Measurements from ENCODE around the gene C2CD4C.
"Not testable (repeated sequence)": the region's sequence is repeated elsewhere in the genome, so short reads cannot be mapped to it uniquely, and the experiment has no call there.

The C2CD4C gene

DNA sequence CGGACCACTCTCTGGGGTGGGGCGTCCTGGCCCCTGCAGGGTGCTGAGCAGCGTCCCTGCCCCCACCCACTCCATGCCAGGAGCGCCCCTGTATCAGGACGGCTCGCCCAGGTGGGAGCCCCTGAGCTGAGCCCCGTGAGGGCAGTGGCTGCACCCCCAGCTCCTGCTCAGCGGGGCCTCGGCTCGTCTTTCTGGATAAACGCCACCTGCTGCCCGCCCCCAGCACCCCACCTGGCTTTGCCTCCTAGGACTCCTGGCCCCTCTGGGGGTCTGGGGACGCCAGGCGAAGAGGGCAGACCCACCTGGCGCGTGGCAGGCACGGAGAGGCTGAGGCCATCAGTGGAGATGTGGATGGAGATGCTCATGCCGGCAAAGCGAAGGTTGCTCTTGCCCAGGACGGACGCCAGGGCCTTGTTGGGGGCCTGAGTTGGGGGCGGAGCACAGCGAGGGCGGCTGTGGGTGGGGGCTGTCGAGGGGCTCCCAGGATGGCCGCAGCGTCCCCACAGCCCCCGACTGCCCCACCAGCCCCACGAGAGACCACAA lies 29.5 kb upstream of the C2CD4C start:
- no peak for DNase-seq

DNA sequence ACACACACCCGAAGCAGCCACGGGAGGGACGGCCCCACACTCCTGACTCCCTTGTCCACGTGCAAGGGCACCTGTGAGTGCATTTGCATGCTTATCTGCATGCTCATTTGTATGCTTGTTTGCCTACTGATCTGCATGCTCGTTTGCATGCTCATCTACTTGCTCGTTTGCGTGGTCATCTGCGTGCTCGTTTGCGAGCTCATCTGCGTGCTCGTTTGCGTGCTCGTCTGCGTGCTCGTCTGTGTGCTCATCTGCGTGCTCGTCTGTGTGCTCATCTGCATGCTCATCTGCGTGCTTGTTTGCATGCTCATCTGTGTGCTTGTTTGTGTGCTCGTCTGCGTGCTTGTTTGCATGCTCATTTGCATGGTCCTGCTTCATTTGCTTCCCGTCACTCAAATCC lies 28.1 kb upstream of the C2CD4C start:
- DNase-seq, result no peak

DNA sequence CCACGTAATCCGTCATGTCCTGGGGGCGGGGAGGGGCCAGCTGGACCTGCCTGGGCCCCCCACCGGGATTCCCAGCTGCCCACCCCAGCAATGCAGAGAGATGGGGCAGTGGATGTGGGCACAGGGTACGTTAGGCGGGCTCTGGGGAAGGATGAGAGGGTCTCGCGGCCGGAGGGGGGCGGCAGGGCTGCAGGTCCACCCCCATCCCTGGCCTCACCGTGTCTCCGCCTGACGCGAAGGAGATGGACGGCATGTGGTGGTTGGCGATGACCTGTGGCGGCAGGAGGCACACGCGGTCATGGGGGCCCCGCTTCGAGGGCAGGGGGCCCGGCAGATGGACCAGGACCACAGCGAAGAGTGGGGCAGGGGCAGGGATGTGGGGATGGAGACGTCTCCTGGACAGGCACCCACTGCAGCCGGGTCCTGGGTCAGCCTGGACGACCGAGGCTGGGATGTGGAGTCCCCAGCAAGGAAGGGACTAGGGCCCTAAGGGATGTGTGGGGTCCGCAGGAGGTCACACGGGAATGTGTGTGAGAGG lies 27.5 kb upstream of the C2CD4C start:
- DNase-seq, result no peak

DNA sequence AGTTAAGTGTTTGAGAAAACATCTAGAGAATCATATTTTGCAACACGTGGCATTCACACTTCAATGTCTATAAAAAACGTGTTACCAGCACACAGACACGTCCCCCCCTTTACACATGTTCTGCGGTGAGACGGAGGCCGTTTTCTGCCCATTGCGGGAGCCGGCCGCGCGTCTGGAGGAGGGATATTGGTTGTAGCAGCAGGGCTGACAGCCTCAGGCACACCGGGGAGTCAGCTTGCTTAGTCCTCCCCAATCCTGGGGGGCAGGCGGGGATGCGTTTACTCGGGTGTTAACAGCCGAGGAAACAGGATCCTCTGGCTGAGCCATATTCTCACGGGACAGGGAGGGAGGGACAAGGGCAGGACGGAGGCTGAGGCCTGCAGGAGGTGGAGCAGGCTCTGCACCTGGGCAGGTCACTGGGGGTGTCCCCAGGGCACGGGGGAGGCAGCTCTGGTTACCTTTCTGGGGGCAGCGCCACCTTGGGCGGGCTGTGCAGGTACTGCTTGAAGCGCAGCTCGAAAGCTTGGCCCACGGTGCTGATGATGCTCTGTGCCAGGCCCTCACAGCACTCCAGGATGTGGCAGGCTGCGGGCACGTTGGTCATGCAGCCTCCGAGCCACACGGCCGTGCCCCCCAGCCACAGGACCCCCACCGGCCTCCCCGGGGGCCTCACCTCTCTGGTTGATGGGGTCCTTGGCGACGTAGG lies 26.9 kb upstream of the C2CD4C start:
- DNase-seq, result no peak

GRCh38 chr19:435056-435706 lies 26.2 kb upstream of the C2CD4C start:
- DNase-seq, result no peak

DNA sequence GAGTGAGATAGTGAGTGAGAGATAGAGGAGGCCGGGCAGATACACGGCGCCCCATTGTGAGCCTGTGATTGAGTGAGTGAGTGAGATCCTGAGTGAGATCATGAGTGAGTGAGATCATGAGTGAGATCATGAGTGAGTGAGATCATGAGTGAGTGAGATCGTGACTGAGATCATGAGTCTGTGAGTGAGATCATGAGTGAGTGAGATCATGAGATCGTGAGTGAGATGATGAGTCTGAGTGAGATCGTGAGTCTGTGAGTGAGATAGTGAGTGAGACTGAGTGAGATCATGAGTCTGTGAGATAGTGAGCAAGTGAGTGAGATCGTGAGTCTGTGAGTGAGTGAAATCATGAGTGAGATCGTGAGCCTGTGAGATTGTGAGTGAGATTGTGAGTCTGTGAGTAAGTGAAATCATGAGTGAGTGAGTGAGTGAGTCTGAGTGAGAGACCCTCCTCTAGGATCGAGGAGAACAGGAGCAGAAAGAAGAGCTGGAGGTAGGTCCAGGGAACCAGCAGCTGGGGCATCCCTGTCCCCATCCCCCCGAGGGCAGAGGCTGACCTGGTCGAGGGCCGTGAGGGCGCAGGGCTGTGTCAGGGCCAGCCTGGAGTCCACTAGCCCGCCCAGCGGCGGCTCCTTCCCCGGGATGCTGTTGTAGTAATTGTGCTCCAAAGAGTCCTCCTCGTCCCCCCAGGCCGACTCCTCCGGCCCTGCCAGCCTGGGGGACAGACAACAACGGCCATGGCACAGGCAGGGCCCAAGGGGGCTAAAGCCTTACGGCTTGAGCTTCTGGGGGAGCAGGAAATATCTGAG lies 25.4 kb upstream of the C2CD4C start:
- DNase-seq, result no peak

DNA sequence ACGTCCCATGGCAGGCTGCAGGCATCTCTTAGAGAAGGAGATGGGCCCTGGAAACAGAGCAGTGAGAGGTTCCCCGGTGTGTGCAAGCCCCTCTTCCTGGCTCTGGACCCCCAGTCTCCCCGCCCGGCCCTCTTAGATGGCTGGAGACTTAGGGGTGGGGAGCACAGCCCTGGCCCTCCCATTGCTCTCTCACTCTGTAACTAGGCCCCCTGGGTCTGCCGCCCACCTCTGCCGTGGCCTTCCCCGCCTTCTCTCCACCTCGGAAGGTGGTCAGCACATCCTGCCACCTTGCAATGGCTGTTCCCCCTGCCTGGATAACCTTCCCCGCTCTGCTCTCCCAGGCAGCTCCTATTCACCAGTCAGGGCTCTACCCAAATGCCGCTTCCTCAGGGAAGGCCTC lies 21.8 kb upstream of the C2CD4C start:
- no peak for DNase-seq

DNA sequence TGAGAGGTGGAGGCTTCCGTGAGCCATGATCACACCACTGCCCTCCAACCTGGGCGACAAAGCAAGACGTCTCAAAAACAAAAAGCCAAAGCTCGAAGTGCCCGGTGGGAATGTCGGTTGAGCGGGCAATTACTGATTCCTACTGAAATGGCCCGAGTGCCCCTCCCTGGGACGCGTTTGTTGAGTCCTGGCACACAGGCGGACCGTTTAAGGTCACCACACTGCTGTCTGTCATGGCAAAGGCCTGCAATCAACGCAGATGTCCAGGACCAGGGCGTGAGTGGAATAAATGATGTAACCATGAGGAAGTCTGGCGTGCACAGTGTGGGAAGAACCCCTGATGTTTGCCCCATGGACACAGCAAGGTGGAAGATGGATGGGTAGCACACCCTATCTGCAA lies 19.2 kb upstream of the C2CD4C start:
- DNase-seq, result no peak

- not testable (repeated sequence) for DNase-seq
These were observed 18.7 kb upstream of the C2CD4C start for GRCh38 chr19:427675-428074.

DNA sequence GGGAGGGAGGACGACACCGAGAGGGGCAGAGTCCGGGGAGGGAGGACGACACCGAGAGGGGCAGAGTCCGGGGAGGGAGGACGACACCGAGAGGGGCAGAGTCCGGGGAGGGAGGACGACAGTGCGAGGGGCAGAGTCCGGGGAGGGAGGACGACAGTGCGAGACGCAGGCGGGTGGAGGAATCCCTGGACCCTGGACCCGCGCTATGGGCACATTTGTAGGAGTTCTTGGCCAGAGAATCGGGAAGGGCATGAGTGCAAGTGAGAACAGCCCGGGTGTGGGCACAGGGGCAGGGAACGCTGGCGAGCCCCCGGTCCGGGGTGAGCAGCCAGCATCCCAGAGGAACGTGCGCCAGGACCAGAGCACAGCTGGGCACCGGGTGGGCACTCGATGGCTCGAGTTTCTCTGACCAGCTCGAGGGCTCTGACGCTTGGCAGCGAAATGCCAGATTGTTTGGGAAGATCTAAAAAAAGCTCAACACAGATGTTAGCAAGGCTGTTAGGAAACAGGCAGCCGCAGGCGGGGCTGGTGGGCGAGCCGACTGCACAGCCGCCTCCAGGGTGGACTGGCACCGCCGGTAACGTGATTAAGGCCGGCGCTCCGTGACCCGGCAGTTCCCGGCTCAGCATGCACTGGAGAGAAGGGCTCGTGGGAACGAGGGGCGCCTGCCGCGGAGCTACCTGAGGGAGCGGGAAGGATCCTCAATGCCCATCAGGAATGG lies 17.9 kb upstream of the C2CD4C start:
- no peak for DNase-seq

- no peak for DNase-seq
These were observed 16.1 kb upstream of the C2CD4C start for GRCh38 chr19:425056-425455.

DNA sequence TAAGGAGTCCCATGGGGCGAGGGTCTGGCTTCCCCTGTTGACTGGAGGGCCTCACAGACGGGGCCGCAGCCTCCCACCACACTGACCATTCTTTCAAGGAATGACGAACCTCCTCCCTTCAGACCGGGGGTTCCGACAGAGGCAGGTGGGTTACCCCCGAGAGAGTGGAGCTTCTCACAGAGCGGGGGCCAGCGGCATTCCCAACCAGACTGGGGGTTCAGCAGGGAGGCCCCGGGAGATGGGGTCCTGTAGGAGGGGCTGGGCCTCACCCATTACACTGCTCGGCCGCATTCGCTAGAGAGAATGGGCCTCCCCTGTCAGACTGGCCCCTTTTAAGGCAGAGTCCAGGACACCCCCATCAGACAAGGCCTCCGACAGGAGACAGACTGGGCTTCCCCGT lies 15.6 kb upstream of the C2CD4C start:
- no peak for DNase-seq

DNA sequence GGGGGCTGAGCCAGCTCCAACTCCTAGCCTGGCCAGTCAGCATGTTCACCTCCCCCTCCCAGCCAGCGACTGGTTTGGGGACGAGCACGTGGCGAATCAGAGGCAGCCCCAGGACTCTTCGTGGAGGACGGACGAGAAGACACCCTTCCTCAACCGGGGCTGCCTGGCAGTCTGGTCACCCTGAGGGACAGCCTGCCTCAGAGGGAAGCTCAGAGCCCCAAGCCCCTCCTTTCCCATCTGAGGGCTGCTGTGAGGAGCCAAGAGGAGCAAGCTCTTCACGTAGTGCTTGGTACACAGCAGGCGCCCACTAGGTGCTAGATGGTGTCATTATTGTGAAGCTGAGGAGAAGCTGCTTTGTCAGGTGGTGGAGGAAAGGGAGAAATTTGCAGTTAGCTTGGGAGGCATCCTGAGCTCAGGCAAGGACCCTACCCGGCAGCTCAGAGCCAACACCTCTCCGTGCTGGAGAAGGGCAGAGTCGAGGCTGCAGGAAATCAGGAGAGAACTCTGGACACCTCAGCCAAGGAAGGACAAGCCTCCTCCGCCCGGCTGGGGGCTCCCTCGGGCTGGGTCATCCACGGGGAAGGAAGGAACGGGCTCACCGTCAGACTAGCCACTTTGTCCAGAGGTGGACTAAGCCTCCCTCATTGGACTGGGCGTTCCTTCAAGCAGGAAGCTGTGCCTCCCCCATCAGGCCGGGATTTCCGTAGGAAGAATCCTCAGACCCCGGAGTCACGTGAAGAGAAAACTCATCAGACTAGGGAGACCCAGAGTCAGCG lies 14.9 kb upstream of the C2CD4C start:
- DNase-seq, result no peak

GRCh38 chr19:422917-423226 lies 13.9 kb upstream of the C2CD4C start:
- DNase-seq, result not testable (repeated sequence)

DNA sequence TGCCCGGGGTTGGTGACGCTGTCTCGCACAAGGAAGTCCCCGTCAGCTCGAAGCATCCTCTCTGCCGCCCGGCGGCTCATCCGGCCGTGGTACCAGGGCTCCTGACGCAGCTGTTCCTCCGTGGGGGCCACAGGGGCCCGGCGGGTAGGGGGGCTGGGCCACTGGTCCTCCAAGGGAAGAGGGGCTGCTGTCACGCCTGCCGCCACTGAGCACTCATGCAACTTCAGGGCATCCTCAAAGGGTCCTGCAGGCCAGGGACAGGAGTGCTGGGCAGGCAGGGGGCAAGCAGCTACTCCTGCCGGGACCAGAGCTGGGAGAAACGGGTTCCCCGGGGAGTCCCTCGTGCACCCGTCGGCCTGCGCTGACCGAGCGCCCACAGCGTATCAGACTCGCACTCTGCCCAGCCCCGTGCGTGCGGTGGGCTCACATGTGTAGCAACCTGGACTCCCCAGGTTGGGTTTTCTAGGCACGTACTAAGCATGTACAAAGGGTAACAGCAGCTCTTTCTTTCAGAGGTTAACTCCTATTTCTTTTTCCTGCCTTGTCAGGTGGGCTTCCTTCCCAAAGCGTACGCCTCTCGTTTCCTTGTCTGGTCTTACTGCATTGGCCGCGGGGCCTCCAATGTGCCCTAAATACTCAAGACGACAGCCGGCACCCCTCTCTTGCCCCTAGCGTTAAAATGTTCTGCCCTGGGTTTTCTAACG lies 13.4 kb upstream of the C2CD4C start:
- DNase-seq, result no peak

DNA sequence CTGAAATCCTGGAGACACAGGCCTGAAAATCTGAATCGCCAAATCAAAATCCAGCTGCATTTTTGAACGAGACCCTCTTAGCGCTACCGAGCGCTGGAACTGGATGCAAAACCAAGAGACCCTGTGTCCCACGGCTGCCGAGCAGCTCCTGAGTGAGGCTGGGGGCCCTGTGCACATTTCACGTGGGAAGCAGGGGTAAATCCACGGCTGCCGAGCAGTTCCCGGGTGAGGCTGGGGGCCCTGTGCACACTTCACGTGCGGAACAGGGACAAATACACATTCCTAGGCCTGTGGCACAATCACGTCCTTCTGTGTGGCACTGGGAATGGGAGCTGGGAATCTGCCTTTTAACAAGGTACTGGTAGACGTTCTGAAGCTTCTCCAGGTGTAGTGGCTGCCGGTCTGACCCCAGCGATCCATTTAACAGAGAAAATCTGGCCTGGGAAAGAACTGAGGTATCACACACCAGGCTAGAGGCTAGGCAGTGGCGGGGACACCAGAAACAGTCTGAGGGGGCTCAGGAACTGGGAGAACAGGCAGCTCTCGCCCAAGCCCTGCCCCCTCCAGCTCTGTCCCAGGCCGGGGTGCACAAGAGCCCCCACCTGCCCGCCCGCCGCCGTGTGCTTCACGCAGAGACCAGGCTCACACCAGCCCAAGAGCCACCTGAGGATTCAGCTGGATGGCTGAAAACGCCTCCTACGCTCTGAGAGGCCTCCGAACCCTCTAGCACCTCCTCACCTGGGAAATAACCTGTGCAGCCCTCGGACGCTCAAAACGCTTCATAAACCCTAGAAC lies 11.0 kb upstream of the C2CD4C start:
- no peak for DNase-seq

- DNase-seq, result no peak
These were observed 10.1 kb upstream of the C2CD4C start for GRCh38 chr19:418761-419671.

GRCh38 chr19:416416-416815 lies 7.5 kb upstream of the C2CD4C start:
- DNase-seq, result no peak

DNA sequence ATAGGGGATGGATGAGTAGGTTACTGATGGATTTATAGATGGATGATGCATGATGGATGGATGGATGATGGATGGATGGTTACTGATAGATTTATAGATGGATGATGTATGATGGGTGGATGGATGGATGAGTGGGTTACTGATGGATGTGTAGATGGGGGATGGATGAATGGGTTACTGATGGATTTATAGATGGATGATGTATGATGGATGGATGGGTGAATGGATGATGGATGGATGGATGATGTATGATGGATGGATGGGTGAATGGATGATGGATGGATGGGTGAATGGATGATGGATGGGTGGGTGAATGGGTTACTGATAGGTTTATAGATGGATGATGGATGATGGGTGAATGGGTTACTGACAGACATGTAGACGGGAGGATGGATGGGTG lies 6.3 kb upstream of the C2CD4C start:
- DNase-seq, result no peak
